Left ventricle myocardium inferior (tissue), 1 donor: Measurements from ENCODE around the gene MYBPH. TPM values are rescaled to one million over a fixed set of nuclear protein-coding genes. Genes with fewer than 3 reads are reported as not detected.

ENCODE experiments used
- DNase-seq: peaks from one replicate; pipeline ENCODE4 v3.0.0-alpha.2; 2020
- H3K27ac ChIP-seq: fragments of 200-600 bp; replicated peaks from 2 replicates; pipeline ENCODE4 v1.8.0; 2021
- H3K27me3 ChIP-seq: fragments of 200-600 bp; 2 replicates; pipeline ENCODE4 v1.8.0; 2021; ENCODE audit warnings: low read depth
- H3K36me3 ChIP-seq: fragments of 200-600 bp; 2 replicates; pipeline ENCODE4 v1.8.0; 2021
- H3K4me1 ChIP-seq: fragments of 200-600 bp; 2 replicates; pipeline ENCODE4 v1.8.0; 2021
- H3K4me3 ChIP-seq: fragments of 200-600 bp; 2 replicates; pipeline ENCODE4 v1.8.0; 2021; ENCODE audit warnings: mild to moderate bottlenecking, moderate library complexity
- H3K9me3 ChIP-seq: fragments of 200-600 bp; replicated peaks from 2 replicates; pipeline ENCODE4 v1.8.0; 2021
- intact Hi-C: fragments of 100-400 bp; cut with micrococcal nuclease; formaldehyde crosslinking; loops from one replicate; pipeline ENCODE4 v1.11.0; 2022
- total RNA-seq: library from RNA; stranded (reverse); fragmentation: NEBNext Ultra II Directional; extraction: Animal tissue kit (Norgen Biotek cat#: 25700); gene quantifications from one replicate; pipeline ENCODE4 v1.2.1, GENCODE V29; 2021
- TF ChIP-seq, protein P1 (sequence below): fragments of 200-600 bp; IDR thresholded peaks from 2 replicates; pipeline ENCODE4 v1.8.0; 2021; ENCODE audit warnings: antibody characterized with exemption, mild to moderate bottlenecking, borderline replicate concordance
- donor health status: DM: no; HTN: yes; CAD: no; lungs with severe emphysema.

MYBPH gene
- total RNA-seq, 1 donor from 2014 or later: not detected

DNA sequence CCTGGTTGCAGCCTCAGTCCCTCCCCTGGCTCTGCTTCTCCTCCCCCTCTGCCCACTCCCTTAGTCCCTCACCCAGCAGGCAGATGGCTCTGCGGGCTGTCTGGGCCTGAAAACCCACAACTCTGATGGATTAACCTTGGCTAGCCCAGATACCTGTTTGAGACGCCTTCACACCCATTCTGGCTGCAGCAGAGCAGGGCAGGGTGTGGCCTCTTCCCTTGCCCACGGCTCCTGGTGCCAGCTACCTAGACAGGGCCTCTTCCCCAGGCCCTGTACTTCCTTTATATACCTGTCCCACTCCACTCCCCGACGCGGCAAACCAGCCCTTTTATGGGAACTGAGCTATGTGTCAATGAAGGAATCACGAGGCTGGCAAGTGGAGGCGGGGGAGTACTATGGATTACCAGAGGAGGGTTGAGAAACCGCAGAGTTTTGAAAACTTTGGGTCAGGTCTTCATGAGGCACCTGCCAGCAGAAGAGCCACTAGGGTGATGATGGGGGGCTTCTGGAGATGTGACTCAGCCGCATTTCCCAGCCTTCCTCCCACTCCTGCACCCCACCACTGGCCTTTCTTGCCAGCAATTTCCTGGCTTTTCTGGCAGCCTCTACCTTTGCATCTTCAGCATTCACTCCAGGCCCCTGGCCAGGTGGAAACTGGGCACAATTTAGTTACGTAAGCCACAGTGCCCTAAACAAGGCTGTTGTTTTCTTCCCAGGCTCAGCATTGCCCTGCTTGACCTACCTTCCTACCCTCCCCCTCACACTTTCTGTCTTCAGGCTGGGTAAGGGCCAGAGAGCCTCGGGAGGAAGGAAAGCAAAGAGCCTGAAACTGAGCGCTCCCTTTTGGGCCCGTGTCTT lies 11.0 kb upstream of the MYBPH start, which contains the start of gene CHI3L1:
Gene CHI3L1, minus strand, starts transcription at position 259 of the 858 bp plus-strand sequence. Its CDS starts 81 bp downstream, at position 178.
- Histone ChIP-seq H3K9me3 (no peaks in the 10 kb centered on the region), H3K36me3 (no peaks in the 10 kb centered on the region), H3K4me1 (peaks cover 6% of the 10 kb centered on the region), H3K4me3 (no peak within 1 kb of the TSS), H3K27ac (no peak within 1 kb of the TSS), H3K27me3 (peaks cover 10% of the 10 kb centered on the region)
- intact Hi-C loops: no loop called here
- TF ChIP-seq, protein P1, sequence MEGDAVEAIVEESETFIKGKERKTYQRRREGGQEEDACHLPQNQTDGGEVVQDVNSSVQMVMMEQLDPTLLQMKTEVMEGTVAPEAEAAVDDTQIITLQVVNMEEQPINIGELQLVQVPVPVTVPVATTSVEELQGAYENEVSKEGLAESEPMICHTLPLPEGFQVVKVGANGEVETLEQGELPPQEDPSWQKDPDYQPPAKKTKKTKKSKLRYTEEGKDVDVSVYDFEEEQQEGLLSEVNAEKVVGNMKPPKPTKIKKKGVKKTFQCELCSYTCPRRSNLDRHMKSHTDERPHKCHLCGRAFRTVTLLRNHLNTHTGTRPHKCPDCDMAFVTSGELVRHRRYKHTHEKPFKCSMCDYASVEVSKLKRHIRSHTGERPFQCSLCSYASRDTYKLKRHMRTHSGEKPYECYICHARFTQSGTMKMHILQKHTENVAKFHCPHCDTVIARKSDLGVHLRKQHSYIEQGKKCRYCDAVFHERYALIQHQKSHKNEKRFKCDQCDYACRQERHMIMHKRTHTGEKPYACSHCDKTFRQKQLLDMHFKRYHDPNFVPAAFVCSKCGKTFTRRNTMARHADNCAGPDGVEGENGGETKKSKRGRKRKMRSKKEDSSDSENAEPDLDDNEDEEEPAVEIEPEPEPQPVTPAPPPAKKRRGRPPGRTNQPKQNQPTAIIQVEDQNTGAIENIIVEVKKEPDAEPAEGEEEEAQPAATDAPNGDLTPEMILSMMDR: no peak
- no peak for DNase-seq

DNA sequence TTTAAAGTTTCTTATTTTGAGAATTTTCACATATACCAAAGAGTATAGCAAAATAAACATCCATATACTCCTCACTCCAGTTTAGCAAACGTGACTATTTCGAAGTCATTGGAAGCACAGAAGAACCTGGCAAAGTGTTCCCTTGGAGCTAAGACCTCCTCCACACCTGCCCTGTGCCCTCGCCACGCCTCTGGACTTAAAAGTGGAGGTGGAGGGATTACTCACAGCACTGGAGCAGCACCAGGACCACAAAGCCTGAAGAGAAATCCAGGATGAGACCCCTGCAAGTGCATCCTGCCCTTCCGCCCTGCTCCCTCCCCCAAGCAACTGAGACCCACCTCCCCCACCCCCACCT lies 10.4 kb upstream of the MYBPH start:
- Histone ChIP-seq H3K36me3 (no peaks in the 10 kb centered on the region), H3K4me3 (no peak overlapping the region)
- no peak for DNase-seq

DNA sequence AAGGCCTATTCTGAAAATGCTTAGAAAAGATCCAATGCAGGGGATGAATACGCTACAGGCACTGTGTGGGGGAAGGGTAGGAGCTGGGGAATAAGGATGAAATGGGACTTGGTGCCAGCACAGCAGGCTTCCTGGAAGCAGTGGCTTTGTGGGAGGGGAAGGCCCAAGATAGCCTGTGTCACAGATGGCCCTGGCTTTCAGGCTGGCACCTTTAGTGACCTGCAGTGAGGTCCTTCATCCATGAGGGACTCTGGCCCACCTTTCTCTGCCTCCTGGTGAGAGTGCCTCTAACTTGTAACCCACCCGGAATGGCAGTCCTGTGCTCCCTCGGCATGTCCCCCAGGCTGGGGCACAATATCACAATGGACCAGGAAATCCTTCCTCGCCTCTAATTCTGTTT lies 10.0 kb upstream of the MYBPH start:
- no peaks in the 10 kb centered on the region for H3K36me3 ChIP-seq
- H3K27ac ChIP-seq: no peak overlapping the region
- H3K27me3 ChIP-seq: peaks cover 6% of the 10 kb centered on the region
- no peaks in the 10 kb centered on the region for H3K9me3 ChIP-seq
- peaks cover 6% of the 10 kb centered on the region for H3K4me1 ChIP-seq
- TF ChIP-seq, protein P1: no peak
- intact Hi-C loops: no loop called here
- DNase-seq: no peak
- no peak overlapping the region for H3K4me3 ChIP-seq

More for the DNA sequence above, 10.4 kb upstream of the MYBPH start:
- TF ChIP-seq, protein P1: no peak
- peaks cover 10% of the 10 kb centered on the region for H3K27me3 ChIP-seq
- H3K9me3 ChIP-seq: no peaks in the 10 kb centered on the region
- peaks cover 6% of the 10 kb centered on the region for H3K4me1 ChIP-seq
- no peak overlapping the region for H3K27ac ChIP-seq
- intact Hi-C loops: no loop called here

DNA sequence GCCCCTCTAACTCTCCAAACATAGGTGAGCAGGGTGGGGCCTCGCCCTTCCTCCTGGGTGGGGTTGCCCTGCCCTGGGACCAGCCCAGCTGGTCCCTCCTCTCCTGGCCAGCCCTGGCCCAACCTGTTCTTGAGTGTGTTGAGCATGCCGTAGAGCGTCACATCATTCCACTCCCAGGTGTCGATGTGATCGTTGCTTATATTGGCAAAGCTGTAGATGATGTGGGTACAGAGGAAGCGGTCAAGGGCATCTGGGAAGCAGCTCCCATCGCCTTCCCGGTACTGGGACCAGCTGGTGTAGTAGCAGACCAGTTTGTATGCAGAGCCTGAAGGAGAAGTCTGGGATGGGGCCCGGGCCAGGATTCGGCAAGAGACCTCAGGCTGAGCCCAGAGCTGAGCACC lies 9.4 kb upstream of the MYBPH start:
- intact Hi-C loops: no loop called here

DNA sequence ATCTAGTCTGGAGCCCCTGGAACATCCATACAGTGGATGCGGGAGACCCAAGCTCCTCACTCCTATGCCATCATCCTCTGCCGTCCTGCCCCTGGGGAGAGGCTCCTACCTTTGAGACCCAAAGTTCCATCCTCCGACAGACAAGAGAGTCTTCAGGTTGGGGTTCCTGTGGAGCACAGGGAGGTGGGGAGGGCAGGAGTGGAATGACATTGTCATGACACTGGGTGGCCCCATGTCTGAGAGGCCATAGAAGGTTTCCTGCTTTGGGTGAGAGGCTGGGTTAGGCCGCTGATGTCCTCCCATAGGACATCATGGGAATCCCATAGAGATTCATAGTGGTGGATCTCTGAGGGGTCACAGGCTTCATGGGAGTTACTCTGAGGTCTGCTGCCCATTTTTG lies 8.8 kb upstream of the MYBPH start:
- Histone ChIP-seq H3K27ac (no peak overlapping the region), H3K9me3 (no peaks in the 10 kb centered on the region), H3K27me3 (peaks cover under 1% of the 10 kb centered on the region), H3K36me3 (no peaks in the 10 kb centered on the region), H3K4me3 (no peak overlapping the region), H3K4me1 (peaks cover 6% of the 10 kb centered on the region)
- DNase-seq: no peak
- TF ChIP-seq, protein P1: no peak
- intact Hi-C loops: no loop called here

More for the DNA sequence above, 9.4 kb upstream of the MYBPH start:
- H3K4me1 ChIP-seq: peaks cover 6% of the 10 kb centered on the region
- H3K27ac ChIP-seq: no peak overlapping the region
- DNase-seq: no peak
- H3K27me3 ChIP-seq: peaks cover under 1% of the 10 kb centered on the region
- H3K9me3 ChIP-seq: no peaks in the 10 kb centered on the region
- TF ChIP-seq, protein P1: no peak
- no peak overlapping the region for H3K4me3 ChIP-seq
- no peaks in the 10 kb centered on the region for H3K36me3 ChIP-seq
